OCI-LY1 (cell line): ENCODE results near the gene UBE2V1.

ENCODE experiments used
- H2AFZ ChIP-seq: fragments of 200-600 bp; sonication (generic), shearing (Covaris generic); 2 replicates; pipeline ENCODE4 v1.6.0; 2014; ENCODE audit warnings: antibody characterized with exemption, mild to moderate bottlenecking, low read length
- H3F3A ChIP-seq: fragments of 200-600 bp; sonication (generic), shearing (Covaris generic); 2 replicates; pipeline ENCODE4 v1.6.0; 2014; ENCODE audit warnings: mild to moderate bottlenecking, antibody characterized with exemption, low read length, moderate library complexity; ENCODE audit not compliant: insufficient read depth
- H3K27ac ChIP-seq: fragments of 200-600 bp; sonication (generic); 2 replicates; pipeline ENCODE4 v1.5.1; 2014; ENCODE audit warnings: low read length, mixed run types, mild to moderate bottlenecking, low read depth; ENCODE audit not compliant: poor library complexity, severe bottlenecking
- H3K27me3 ChIP-seq: fragments of 200-600 bp; sonication (generic); 2 replicates; pipeline ENCODE4 v1.6.0; 2014; ENCODE audit warnings: antibody characterized with exemption, mild to moderate bottlenecking, low read length, moderate library complexity; ENCODE audit not compliant: insufficient read depth
- H3K36me3 ChIP-seq: fragments of 200-600 bp; sonication (generic); 2 replicates; pipeline ENCODE4 v1.6.1; 2014; ENCODE audit warnings: mild to moderate bottlenecking, antibody characterized with exemption, low read length, moderate library complexity, mixed read lengths; ENCODE audit not compliant: insufficient read depth
- H3K4me1 ChIP-seq: fragments of 200-600 bp; sonication (generic); 2 replicates; pipeline ENCODE4 v1.5.1; 2014; ENCODE audit warnings: mild to moderate bottlenecking, low read length, moderate library complexity; ENCODE audit not compliant: insufficient read depth, severe bottlenecking
- H3K4me2 ChIP-seq: fragments of 200-600 bp; sonication (generic), shearing (Covaris generic); 2 replicates; pipeline ENCODE4 v1.6.1; 2014; ENCODE audit warnings: low read length
- H3K4me3 ChIP-seq: fragments of 200-600 bp; sonication (generic); 2 replicates; pipeline ENCODE4 v1.5.1; 2014; ENCODE audit warnings: low read length, low read depth, mild to moderate bottlenecking, mixed read lengths; ENCODE audit not compliant: poor library complexity, severe bottlenecking
- H3K79me2 ChIP-seq: fragments of 200-600 bp; shearing (Covaris generic); 2 replicates; pipeline ENCODE4 v1.6.1; 2016; ENCODE audit warnings: mixed run types, low read length, mixed read lengths; ENCODE audit not compliant: insufficient read depth
- H3K9ac ChIP-seq: fragments of 200-600 bp; sonication (generic), shearing (Covaris generic); 2 replicates; pipeline ENCODE4 v1.6.1; 2014; ENCODE audit warnings: mild to moderate bottlenecking, low read length, mixed read lengths
- H3K9me2 ChIP-seq: fragments of 200-600 bp; sonication (generic), shearing (Covaris generic); 2 replicates; pipeline ENCODE4 v1.6.1; 2014; ENCODE audit warnings: low read depth, mild to moderate bottlenecking, low read length, mixed read lengths
- H3K9me3 ChIP-seq: fragments of 200-600 bp; shearing (Covaris generic); 2 replicates; pipeline ENCODE4 v1.6.1; 2014; ENCODE audit warnings: low read length, mixed read lengths
- H4K20me1 ChIP-seq: fragments of 200-600 bp; sonication (generic), shearing (Covaris generic); 2 replicates; pipeline ENCODE4 v1.6.0; 2016; ENCODE audit warnings: mild to moderate bottlenecking, low read length; ENCODE audit not compliant: insufficient read depth
- EZH2 ChIP-seq: fragments of 200-600 bp; sonication (generic), shearing (Covaris generic); IDR thresholded peaks from 2 replicates; pipeline ENCODE4 v1.8.0; 2017; ENCODE audit warnings: borderline replicate concordance, mixed run types, mild to moderate bottlenecking, antibody characterized with exemption, low read length, moderate library complexity, mixed read lengths
- TF ChIP-seq, protein P1 (sequence below): fragments of 200-600 bp; sonication (generic), shearing (Covaris generic); IDR thresholded peaks from 2 replicates; pipeline ENCODE4 v1.5.1; 2017; ENCODE audit warnings: mild to moderate bottlenecking, antibody characterized with exemption, low read length, moderate library complexity, mixed read lengths

Gene UBE2V1

DNA sequence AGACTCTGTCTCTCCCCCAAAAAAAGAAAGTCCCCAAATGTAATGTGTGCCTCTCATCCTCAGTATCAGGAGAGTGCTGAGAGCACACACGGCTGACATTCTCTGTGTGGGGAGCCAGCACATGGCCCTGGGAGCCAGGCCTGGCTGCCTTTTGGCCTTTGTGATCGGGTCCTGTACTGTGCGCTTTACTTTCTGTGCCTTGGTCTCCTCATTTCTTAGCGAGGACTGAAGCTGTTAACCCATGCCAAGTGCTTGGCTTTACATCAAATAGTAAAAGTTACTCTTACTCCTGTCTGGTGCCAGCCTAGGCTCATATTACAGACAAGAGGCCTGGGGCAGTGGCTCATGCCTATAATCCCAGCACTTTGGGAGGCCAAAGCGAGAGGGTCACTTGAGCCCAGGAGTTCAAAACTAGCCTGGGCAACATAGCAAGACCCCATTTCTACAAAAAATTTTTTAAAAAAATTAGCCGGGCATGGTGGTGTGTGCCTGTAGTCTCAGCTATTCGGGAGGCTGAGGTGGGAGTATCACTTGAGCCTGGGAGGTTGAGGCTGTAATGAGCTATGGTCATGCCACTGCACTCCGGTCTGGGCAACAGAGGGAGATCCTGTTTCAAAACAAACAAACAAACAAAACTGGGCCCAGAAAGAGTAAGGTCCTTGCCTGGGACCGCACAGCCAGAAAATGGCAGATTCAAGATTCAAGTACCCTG lies 79.8 kb downstream of the UBE2V1 start:
- H2AFZ ChIP-seq, result no peak overlapping the region
- no peaks in the 10 kb centered on the region for H3K9me2 ChIP-seq
- H3K4me3 ChIP-seq, result no peak overlapping the region
- H3K4me1 ChIP-seq, result no peaks in the 10 kb centered on the region
- H3K27me3 ChIP-seq, result peaks cover 3% of the 10 kb centered on the region; the same call in 1 of the 2 replicates
- no peaks in the 10 kb centered on the region for H4K20me1 ChIP-seq
- TF ChIP-seq EZH2, result no peak
- TF ChIP-seq, protein P1, sequence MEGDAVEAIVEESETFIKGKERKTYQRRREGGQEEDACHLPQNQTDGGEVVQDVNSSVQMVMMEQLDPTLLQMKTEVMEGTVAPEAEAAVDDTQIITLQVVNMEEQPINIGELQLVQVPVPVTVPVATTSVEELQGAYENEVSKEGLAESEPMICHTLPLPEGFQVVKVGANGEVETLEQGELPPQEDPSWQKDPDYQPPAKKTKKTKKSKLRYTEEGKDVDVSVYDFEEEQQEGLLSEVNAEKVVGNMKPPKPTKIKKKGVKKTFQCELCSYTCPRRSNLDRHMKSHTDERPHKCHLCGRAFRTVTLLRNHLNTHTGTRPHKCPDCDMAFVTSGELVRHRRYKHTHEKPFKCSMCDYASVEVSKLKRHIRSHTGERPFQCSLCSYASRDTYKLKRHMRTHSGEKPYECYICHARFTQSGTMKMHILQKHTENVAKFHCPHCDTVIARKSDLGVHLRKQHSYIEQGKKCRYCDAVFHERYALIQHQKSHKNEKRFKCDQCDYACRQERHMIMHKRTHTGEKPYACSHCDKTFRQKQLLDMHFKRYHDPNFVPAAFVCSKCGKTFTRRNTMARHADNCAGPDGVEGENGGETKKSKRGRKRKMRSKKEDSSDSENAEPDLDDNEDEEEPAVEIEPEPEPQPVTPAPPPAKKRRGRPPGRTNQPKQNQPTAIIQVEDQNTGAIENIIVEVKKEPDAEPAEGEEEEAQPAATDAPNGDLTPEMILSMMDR, result no peak
- H3K79me2 ChIP-seq, result no peaks in the 10 kb centered on the region
- no peak overlapping the region for H3K27ac ChIP-seq
- no peak overlapping the region for H3K4me2 ChIP-seq
- no peak overlapping the region for H3K9ac ChIP-seq
- no peaks in the 10 kb centered on the region for H3F3A ChIP-seq
- H3K36me3 ChIP-seq, result no peaks in the 10 kb centered on the region
- H3K9me3 ChIP-seq, result no peaks in the 10 kb centered on the region
